HG02588 (cell line): ENCODE data around the gene ETV7.

Experiments used
- ATAC-seq: cut with Tn5 transposase; IDR thresholded peaks from one replicate; pipeline ENCODE4 v1.9.1; 2021; ENCODE audit warnings: mild to moderate bottlenecking, moderate library complexity; ENCODE audit not compliant: unreplicated experiment

ETV7 gene

DNA sequence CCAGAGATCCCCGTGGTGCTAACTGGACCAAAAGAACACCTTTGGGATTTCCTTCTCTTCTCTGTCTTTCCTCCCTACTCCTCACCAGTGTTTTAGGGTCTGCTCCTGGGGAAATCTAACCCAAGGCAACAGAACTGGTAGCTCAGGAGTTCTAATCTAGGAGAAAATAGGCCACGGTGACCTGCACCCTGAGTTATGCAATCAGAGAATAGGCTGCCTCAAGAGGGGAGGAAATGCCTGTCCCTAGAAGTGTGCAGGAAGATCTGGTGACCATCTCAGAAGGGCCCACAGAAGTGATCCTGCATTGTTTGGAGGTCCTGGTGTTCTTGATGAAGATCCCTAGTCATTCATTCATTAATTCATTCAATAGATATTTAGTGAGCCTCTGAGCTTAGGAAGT, 3.4 kb downstream of the ETV7 start:
- no peak for ATAC-seq

GRCh38 chr6:36383606-36384005, 3.9 kb downstream of the ETV7 start:
- no peak for ATAC-seq

DNA sequence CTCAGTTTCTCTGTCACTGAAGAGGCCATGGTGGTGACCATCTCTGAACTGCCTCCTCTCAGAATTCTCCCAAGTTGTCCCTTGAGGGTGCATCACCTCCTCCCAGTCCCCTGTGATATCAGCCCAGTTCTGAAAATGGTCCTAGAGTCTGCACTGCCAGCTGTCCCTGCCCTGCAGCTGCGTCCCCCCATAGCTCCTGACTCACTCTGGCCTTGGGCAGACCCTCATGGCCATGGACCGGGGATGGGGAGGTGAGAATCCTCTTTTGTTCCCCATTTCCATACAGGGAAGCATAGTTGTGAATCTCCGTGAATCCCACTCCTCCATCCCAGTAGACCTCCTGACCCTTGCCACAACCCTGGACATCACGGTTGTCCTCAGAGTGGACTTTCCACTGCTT, 4.5 kb downstream of the ETV7 start:
- ATAC-seq, result no peak

DNA sequence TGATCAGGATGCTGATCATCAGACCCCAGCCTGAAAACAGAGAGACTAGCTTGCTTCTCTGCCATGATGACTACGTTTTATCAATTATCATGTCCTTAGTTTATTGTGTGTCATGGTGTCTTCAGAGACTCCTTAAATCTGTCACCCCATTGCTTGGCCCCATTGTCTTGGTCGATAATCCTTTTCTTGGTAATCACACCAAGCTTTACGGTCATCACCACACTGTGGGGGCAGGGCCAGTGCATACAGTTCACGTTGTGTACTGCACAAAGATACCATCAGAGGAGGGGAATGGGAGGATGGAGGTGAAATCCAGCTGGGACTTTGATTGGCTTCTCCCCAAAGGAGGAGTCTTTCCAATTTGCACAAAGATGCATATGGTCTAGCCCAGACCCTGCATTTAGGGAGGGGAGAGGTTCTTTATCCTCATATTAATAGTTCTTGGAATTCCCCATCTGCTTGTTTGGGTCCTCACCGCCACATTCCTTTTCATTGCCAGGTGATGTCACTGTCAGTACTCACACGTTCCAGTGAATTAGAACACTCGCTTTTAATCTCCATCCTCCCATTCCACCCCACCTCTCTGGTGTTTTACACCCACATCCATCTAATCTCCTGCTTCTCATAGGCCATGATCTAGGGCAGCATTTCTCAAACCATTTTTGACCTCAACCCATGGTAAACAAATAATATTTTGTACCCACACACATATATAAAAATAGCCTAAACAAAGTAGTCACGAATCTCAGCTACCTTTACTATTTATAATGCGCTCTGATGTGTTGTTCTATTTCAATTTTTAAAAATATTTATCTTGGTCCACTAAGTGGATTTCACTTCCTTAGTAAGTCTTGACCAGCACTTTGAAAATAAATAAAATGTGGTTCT, 5.7 kb downstream of the ETV7 start:
- ATAC-seq, result no peak

- ATAC-seq, result no peak
These were observed 7.3 kb downstream of the ETV7 start for GRCh38 chr6:36380166-36380565.

- ATAC-seq, result no peak
These were observed 8.5 kb downstream of the ETV7 start for GRCh38 chr6:36378936-36379335.

DNA sequence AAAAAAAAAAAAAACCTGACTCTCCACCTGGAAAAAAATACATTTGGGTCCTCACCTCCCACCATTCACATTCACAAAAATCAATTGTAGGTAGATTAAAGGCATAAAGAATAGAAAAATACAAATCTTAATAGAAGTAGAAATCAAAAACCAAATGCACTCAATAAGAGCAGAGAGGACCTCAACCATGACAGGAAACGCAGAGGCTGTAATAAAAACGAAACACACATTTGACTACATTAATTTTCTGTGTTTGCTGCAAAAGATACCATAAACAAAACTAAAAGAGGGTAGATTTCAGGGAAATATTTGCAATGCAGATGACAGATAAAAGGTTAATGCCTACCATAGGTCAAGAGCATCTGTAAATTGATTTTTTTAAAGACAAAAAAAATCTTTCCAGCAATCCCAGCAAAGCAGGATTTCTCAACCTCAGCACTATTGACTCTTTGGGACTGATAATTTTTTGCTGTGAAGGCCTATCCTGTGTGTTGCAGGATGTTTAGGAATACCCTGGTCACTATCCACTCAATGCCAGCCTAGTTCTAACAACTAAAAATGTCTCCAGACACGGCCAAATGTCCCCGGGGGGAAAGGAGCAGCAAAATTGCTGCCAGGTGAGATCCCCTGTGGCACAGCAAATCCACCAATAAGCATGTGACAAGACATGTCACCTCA, 9.1 kb downstream of the ETV7 start:
- ATAC-seq, result no peak

- ATAC-seq, result no peak
These were observed 9.9 kb downstream of the ETV7 start for GRCh38 chr6:36377594-36377993.

- no peak for ATAC-seq
These were observed 10.7 kb downstream of the ETV7 start for GRCh38 chr6:36376742-36377141.

DNA sequence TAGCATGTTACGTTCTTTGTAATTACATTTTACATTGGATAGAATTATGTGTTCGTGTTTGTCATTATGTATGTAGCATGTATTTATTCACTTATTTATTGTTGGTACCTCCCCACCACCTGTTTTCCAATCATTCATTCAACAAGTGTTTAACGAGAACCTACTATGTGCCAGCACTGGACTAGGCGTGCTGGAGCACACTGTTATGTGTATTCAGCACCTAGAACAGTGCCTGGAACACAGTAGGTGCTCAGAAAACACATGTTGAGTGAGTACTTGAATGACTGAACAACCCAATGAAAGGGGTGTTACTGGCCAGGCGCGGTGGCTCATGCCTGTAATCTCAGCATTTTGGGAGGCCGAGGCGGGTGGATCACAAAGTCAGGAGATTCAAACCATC, 11.3 kb downstream of the ETV7 start:
- ATAC-seq, result no peak

- no peak for ATAC-seq
These were observed 11.8 kb downstream of the ETV7 start for GRCh38 chr6:36375644-36376155.

GRCh38 chr6:36374972-36375371, 12.5 kb downstream of the ETV7 start:
- no peak for ATAC-seq

- ATAC-seq, result no peak
These were observed 13.3 kb downstream of the ETV7 start for GRCh38 chr6:36374194-36374593.

DNA sequence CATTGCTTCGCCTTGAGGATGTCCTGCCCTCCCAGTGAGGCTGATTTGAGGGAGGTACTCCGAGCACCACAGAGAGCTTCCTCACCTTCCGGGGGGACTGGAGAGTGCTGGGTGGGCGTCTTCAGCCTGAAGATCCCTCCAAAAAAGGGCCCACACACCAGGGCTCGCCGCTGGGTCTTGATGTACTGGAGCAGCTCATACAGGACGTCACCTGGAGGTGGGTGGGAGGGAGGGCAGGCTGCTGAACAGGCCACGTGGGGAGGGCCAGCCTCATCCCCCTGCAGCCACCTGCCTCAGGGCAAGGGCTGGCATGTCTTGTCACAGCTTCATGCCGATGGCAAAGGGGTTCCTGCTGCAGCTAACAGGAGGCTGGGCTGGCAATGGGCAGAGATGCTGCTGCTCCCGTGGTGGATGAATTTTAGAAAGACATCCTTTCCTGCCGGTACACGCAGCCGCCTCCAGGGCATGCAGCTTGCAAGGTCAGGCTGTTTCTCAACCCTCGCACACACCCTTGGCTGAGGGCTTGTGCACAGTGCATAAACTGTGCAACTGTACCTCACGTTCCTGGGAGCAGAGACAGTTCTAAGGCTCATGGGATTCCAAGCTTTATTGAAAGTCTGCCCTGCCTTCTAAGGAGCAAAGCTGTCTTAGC, 14.0 kb downstream of the ETV7 start:
- no peak for ATAC-seq

GRCh38 chr6:36372088-36372487, 15.4 kb downstream of the ETV7 start:
- no peak for ATAC-seq

- no peak for ATAC-seq
These were observed 16.3 kb downstream of the ETV7 start for GRCh38 chr6:36371211-36371610.

- ATAC-seq, result no peak
These were observed 16.8 kb downstream of the ETV7 start for GRCh38 chr6:36370638-36371037.

- no peak for ATAC-seq
These were observed 18.3 kb downstream of the ETV7 start for GRCh38 chr6:36368921-36369865.

DNA sequence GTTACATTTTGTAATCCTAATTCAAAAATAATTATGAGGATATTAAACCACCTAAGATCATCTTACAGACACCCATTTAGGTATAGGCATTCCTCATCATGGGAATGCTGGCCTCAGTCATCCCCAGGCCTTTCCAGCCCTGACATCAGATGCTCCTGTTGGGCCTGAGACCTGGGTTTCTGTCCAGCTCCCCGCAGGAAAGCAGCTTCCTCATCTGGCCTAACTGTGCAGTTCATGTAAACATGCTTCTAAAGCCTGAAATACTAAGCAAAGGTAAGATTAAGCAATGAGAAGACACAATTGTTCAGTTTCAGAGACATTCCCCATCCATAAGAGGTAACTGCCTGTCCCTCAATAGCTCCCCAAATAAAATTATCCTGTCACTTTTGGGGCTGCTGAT, 19.0 kb downstream of the ETV7 start:
- ATAC-seq, result no peak

DNA sequence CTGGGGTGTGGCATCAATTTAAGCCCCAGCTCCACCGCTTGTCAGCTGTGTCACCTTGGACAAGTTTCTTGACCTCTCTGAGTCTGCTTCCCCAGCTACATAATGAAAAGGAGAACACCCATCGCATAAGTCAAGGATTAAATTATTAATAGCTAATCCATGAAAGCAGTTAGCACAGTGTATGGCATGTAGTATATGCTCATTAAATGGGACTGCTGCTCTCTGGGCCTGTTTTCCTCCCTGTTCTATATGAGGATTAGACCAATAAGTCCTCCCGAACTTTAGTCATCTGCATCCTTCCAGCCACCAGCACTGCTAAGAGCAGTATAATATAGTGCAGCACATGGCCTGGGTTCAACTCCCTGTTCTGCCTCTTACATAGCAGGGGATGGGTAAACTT, 19.7 kb downstream of the ETV7 start:
- ATAC-seq, result no peak
